ENCODE measurements around the gene AFDN.

Gene AFDN

GRCh38 chr6:167795874-167796191 is 30.9 kb upstream of the AFDN start:
- H3K4me3 ChIP-seq (ENCODE audit: low read depth, low read length) = no peak overlapping the region

- H3K4me3 ChIP-seq (ENCODE audit: low read depth, low read length) = no peak overlapping the region
Observed at GRCh38 chr6:167796192-167796981, 30.3 kb upstream of the AFDN start.

- H3K4me3 ChIP-seq (ENCODE audit: low read depth, low read length) = no peak overlapping the region
Observed at GRCh38 chr6:167797011-167797471, 29.7 kb upstream of the AFDN start.

- H3K4me3 ChIP-seq (ENCODE audit: low read depth, low read length) = no peak overlapping the region
Observed at GRCh38 chr6:167797476-167798265, 29.0 kb upstream of the AFDN start.

GRCh38 chr6:167798453-167798852 is 28.3 kb upstream of the AFDN start:
- no peak overlapping the region for H3K4me3 ChIP-seq (ENCODE audit: low read depth, low read length)

DNA sequence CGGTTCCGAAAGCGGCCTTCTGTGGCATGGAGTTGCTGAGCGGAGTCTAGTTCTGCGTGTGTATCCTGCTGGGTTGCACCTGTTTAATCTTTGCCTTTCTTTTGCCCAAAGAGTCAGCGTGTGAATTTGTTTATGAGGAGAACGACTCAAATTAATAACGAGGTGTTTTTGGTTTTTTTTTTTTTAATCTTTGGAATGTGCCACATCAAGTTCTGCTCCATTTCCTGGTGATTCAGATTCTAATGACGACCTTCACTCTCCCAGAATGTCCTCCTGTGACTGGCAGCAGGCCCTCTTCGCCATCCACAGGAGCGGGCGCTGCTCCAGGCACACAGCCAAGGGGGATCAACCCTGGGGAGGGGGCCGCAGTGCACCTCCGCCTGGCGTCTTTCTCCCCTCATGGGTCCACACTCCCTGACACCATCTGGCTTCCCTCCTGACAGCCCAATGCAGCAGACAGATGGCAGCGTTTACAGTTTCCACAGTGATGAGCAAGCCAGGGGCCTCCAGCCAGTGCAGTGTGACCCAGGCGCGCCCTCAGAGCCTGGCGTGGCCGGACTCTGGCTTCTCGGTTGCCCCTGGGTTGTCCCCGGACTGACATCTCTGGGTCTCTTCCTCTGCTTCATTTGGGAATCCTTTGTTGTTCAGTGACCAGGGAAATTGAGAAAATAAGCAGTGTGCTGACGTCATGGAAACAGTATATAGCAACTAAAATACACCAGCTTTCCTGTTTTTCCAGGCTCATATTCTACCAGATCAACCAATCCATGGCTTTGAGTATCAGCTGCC is 27.5 kb upstream of the AFDN start:
- H3K4me3 ChIP-seq (ENCODE audit: low read depth, low read length) = no peak overlapping the region

- H3K4me3 ChIP-seq (ENCODE audit: low read depth, low read length) = no peak overlapping the region
Observed at GRCh38 chr6:167800549-167800948, 26.2 kb upstream of the AFDN start.

DNA sequence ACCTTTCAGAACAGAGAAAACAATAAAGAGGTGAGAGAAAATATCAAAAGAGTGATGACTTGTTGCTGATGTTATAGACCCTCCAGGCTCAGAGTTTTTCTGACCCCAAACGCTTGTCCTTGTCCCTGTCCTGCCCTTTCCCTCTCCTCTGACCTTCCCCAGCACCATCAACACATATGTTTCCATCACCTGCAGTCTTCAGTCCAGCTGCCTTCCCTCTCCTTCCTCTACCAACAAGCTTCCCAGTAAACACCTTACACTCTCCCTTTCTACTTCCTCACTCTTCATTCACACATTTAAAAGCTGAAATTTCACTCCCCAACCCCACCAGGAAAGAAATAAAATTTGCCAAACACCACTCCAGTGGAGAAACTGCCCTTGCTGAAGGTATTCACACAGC is 25.4 kb upstream of the AFDN start:
- H3K4me3 ChIP-seq (ENCODE audit: low read depth, low read length) = no peak overlapping the region

DNA sequence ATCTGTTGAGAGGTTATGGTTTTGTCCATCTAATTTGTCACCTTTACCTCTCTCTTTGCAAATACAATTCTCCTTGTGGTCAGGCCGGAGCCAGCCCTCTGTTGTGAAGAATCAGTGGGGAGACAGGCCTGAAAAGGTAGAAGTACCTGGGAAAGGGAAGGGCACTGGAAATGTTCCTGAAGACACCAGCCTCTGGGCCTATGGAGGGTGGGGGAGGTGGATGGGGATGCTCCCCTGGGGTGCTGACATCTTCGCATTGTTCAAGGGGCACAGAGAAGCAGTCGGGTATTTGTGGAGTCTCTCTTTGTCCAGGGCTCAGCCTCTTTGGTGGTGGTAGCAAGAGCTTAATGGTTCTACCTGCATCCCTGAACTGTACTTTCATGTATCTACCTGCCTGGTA is 24.4 kb upstream of the AFDN start:
- no peak overlapping the region for H3K4me3 ChIP-seq (ENCODE audit: low read depth, low read length)

- no peak overlapping the region for H3K4me3 ChIP-seq (ENCODE audit: low read depth, low read length)
Observed at GRCh38 chr6:167803816-167804215, 22.9 kb upstream of the AFDN start.

- H3K4me3 ChIP-seq (ENCODE audit: low read depth, low read length) = no peak overlapping the region
Observed at GRCh38 chr6:167804281-167805013, 22.3 kb upstream of the AFDN start.

DNA sequence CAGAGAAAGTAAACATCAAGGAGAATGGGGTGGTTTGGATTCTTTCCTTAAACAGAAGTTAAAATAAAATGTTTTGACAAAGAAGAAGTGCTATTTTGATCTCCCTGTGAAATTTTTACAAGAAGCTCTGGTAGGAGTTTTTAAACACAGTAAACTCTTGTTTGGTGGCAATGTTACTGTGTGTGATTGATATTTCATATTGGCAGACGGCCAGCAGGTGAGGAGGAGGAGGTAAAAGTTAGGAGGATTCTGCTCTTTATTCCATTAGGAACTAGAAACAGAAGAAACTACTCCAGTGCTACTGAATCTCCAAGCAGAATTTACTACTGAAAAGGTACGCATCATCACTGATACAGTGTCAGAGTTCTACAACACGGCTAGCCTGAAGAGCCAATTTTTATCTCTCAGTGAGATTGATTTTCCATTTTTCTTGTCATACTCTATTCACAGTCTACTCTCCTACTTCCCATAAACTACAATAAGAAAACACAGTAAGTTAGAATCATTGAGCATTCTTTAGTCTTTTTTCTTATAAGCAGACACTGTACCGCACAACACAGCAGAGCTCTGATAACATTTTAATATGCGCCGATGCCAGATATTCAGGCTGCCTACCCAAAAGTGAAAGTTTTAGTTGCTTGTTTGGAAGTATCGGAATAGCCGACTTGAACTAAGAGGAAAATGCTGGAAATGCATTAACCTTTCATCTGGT is 21.2 kb upstream of the AFDN start:
- H3K4me3 ChIP-seq (ENCODE audit: low read depth, low read length) = no peak overlapping the region

DNA sequence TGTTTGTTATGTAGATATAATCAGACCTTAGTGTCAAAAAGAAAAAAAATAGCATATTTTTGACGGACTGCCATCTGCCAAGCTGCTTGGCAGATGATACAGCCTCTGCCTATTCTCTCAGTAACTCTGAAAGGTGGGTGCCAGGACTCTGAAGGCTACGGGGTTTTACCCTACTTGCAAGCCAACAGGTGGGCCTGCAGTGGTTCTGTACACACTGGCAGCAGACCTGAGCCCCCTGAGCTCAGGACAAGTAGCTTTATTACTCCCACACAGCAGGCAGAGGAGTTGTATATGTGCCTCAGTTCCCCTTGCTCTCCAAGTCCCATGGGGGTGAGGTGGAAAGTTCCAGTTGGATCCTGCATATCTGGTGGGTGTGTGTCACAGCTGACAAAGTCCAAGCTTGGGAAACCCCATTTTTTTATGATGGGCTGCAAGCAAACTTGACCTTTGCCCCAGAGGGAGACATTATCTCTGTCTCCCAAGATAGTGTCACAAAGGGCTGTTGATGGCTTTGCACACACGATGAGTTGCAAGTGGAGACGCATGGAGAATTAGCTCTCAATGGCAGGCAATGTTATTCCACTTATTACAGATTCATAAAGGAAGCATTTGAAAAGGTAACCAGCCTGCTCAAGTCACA is 20.5 kb upstream of the AFDN start:
- no peak overlapping the region for H3K4me3 ChIP-seq (ENCODE audit: low read depth, low read length)

- H3K4me3 ChIP-seq (ENCODE audit: low read depth, low read length) = no peak overlapping the region
Observed at GRCh38 chr6:167807200-167807599, 19.5 kb upstream of the AFDN start.

- no peak overlapping the region for H3K4me3 ChIP-seq (ENCODE audit: low read depth, low read length)
Observed at GRCh38 chr6:167807756-167808155, 19.0 kb upstream of the AFDN start.

DNA sequence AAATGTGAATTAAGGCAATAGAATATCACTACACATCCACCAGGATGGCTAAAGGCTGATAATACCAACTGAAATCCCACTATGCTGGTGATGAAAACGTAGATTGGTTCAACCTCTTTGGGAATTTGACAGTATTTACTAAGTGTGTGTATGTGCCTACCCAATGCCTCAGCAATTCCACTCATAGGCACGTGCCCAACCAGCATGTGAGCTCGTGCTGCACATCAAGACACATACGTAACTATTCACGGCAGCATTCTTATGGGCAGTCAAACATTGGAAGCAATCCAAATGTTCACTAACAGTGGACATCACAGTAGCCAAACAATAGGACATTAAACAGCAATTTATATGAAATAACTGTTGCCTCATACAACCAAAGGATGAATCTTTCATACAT is 15.7 kb upstream of the AFDN start:
- H3K4me3 ChIP-seq (ENCODE audit: low read depth, low read length) = no peak overlapping the region

- no peak overlapping the region for H3K4me3 ChIP-seq (ENCODE audit: low read depth, low read length)
Observed at GRCh38 chr6:167811442-167812087, 15.1 kb upstream of the AFDN start.

DNA sequence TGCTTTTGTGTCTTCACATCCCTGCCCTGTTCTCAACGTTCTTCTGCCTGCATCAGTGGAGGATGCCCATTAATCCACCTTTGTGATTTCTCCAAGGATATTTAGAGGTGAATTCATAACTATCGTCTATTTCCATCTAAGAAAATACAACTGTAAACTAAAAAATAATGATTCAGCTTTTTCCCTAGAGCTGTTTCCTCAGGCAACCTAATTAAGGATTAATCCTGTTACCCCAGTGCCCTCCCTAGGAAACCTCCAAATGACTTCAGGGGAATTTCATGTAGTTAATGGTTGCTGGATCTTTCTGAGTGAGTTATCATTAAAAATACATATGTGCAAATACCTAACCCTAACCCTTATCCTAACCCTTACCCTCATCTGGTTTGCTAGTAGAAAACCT is 14.6 kb upstream of the AFDN start:
- H3K4me3 ChIP-seq (ENCODE audit: low read depth, low read length) = no peak overlapping the region

DNA sequence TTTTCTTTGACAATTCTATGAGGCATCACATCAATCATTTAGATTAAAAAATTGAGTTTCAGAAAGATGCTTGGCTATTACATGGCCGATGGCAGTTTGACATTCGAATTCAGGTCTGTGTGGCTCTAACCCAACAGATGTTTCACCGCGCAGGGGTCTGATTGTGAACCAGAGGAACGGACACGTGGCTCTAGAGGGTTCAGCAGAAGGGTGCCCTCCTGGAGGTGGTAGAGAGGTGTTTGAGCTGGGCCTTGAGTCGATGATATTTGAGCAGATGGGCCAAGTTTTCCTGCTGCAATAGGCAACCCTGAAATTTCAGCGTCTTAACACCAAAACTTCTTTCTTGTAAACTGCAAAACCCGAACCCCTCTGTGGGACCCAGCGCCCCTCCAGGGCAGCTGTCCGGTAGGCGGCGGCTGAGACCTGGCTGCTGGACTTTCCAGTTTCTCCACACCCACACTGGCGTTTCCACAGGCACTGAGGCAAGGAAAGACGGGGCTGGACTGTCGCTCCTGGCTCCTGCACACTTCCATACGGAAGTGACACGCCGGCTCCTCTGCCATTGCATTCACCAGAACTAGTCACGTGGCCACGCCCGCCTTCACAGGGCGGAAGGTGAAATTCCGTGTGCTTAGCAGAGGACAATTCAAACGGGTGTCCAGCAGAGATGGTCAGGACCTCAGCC is 11.3 kb upstream of the AFDN start:
- no peak overlapping the region for H3K4me3 ChIP-seq (ENCODE audit: low read depth, low read length)

Data from iPS-11a (cell line).